Tibial artery (tissue), 4 donors: ENCODE results near the gene SERPINB11.

ENCODE experiments used
- DNase-seq, 2 donors: peaks; one replicate each; pipeline ENCODE4 v3.0.0-alpha.2; 2019
- H3K27ac ChIP-seq, 2 donors: fragments of 200-600 bp; sonication (generic) in 1 of 2; 1 replicate in 1 of 2; 2 replicates in 1 of 2; pipeline ENCODE4 v1.5.1; 2018 to 2019; ENCODE audit warnings: mild to moderate bottlenecking in 1 of 2
- H3K27me3 ChIP-seq, 2 donors: fragments of 200-600 bp; sonication (generic) in 1 of 2; one replicate each; pipeline versions ENCODE4 v1.5.1 to v1.6.0; 2016 to 2019
- H3K36me3 ChIP-seq, 3 donors: fragments of 200-600 bp; sonication (generic) in 2 of 3; one replicate each; pipeline ENCODE4 v1.5.1; 2016 to 2019; ENCODE audit warnings: mild to moderate bottlenecking in 2 of 3
- H3K4me1 ChIP-seq, 4 donors: fragments of 200-600 bp; sonication (generic) in 2 of 4; 1 replicate in 3 of 4; 2 replicates in 1 of 4; pipeline ENCODE4 v1.5.1; 2016 to 2019
- H3K4me3 ChIP-seq, 2 donors: fragments of 200-600 bp; sonication (generic) in 1 of 2; 1 replicate in 1 of 2; 2 replicates in 1 of 2; pipeline ENCODE4 v1.5.1; 2018 to 2019; ENCODE audit warnings: mild to moderate bottlenecking in 2 of 2
- H3K9me3 ChIP-seq, 3 donors: fragments of 200-600 bp; sonication (generic) in 1 of 3; one replicate each; pipeline ENCODE4 v1.5.1; 2016 to 2019
- CTCF ChIP-seq, 2 experiments: fragments of 200-600 bp in 1 of 2; fragments of 450-650 bp in 1 of 2; IDR thresholded peaks; one replicate each; pipeline ENCODE4 v1.5.1; 2017 to 2019; ENCODE audit warnings: antibody characterized with exemption in 2 of 2, mild to moderate bottlenecking in 1 of 2, moderate library complexity in 1 of 2
- intact Hi-C: fragments of 100-400 bp; cut with DNase I; formaldehyde crosslinking; loops from one replicate; pipeline ENCODE4 v1.15.0; 2023; ENCODE audit warnings: low total_unique reads

Gene SERPINB11

GRCh38 chr18:63705401-63705800, 2.6 kb downstream of the SERPINB11 start:
- H3K9me3 ChIP-seq = no peaks in the 10 kb centered on the region
- no peaks in the 10 kb centered on the region for H3K4me1 ChIP-seq
- no peaks in the 10 kb centered on the region for H3K27me3 ChIP-seq
- no peaks in the 10 kb centered on the region for H3K36me3 ChIP-seq
- no peak overlapping the region for H3K4me3 ChIP-seq
- no peak overlapping the region for H3K27ac ChIP-seq
- no peak for TF ChIP-seq CTCF (IDR thresholded peaks at IDR 0.05)
- DNase-seq = no peak
- intact Hi-C loops = no loop called here

DNA sequence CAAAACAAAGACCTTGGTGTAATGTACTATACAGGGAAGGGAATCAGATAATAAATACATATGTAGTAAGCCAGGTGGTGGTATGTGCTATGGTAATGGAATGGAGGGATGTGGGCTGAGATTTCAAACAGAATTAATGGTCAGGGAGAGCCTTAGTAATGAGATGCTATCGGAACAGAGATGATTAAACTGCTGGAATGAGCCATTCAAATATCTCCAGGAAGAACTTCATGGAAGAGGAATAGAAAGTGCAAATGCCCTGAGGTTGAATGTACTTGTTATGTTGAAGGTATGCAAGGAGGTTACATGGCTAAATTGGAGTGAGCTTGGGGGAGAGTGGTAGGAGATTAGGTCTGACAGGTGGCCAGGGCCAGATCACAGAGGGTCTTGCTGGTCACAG, 5.1 kb downstream of the SERPINB11 start:
- no peaks in the 10 kb centered on the region for H3K27me3 ChIP-seq
- H3K4me3 ChIP-seq = no peak overlapping the region
- H3K36me3 ChIP-seq = no peaks in the 10 kb centered on the region
- no peaks in the 10 kb centered on the region for H3K9me3 ChIP-seq
- no peak for TF ChIP-seq CTCF (IDR thresholded peaks at IDR 0.05)
- H3K4me1 ChIP-seq = no peaks in the 10 kb centered on the region
- no peak overlapping the region for H3K27ac ChIP-seq
- intact Hi-C loops = no loop called here
- no peak for DNase-seq

GRCh38 chr18:63708650-63709049, 5.9 kb downstream of the SERPINB11 start:
- DNase-seq = no peak

DNA sequence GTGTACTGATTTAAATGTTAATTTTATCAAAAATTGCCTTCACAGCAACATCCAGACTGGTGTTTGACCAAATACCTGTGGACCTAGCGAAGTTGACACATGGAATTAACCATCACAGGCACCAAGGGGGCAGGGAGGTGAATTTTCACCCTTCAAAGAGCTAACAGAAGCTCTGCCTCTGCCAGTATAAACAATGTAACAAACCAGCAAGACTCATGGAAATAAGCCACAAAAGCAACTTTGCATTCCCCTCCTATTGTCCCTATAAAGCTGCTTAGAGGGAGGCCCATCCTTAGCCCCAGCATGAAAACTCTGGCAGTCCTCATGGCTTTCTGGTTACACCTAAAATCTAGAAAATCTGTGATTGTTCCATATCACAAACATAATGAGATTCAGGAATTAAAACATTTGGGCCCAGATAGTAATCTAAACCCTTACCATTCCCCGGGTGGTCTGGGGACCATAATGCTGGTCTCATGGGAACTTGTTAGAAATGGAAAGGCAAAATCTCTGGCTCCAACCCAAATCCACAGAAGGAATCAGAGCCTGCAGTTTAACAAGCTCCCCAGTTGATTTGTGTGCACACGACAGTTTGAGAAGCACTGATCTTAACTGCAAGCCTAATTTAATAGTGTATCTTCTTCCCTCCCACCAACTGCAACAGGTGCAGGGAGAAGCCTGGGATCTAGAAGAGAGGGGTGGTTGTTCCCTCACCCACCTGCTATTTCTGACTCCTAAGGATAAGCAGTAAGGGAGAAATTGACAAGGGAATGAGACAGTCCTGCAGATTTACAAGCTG, 23.1 kb downstream of the SERPINB11 start:
- H3K4me1 ChIP-seq = no peaks in the 10 kb centered on the region
- H3K27ac ChIP-seq = no peak overlapping the region
- H3K4me3 ChIP-seq = no peak overlapping the region
- intact Hi-C loops = no loop called here
- TF ChIP-seq CTCF (IDR thresholded peaks at IDR 0.05) = no peak
- no peaks in the 10 kb centered on the region for H3K9me3 ChIP-seq
- DNase-seq = no peak
- H3K27me3 ChIP-seq = no peaks in the 10 kb centered on the region
- no peaks in the 10 kb centered on the region for H3K36me3 ChIP-seq

More at GRCh38 chr18:63708650-63709049, 5.9 kb downstream of the SERPINB11 start:
- intact Hi-C loops = no loop called here
- no peak for TF ChIP-seq CTCF (IDR thresholded peaks at IDR 0.05)
- Histone ChIP-seq H3K36me3 (no peaks in the 10 kb centered on the region), H3K27me3 (no peaks in the 10 kb centered on the region), H3K9me3 (peaks cover 0 to 2% (median 1%) of the 10 kb centered on the region in 3 donors), H3K4me3 (no peak overlapping the region), H3K4me1 (no peaks in the 10 kb centered on the region), H3K27ac (no peak overlapping the region)

DNA sequence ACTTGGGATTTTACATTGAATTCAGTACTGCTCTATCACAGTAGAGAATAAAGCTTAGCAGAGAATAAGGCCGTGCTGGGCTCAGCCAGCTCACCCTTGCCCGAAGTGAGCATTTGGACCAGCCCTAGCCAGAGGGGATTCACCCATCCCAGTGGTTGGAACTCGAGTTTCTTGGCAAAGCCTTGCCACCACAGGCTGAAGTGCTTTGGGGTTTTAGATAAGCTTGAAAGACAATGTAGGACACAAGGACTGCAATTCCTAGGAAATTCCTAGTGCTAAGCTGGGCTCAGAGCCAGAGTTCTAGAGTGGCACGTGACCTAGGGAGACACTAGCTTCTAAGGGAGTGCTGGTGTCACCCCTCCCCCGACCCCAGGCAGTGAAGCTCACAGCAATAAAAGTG, 28.0 kb downstream of the SERPINB11 start:
- Histone ChIP-seq H3K27me3 (no peaks in the 10 kb centered on the region), H3K4me1 (no peaks in the 10 kb centered on the region), H3K4me3 (no peak overlapping the region), H3K9me3 (no peaks in the 10 kb centered on the region), H3K27ac (no peak overlapping the region), H3K36me3 (no peaks in the 10 kb centered on the region)
- intact Hi-C loops = no loop called here
- no peak for DNase-seq
- TF ChIP-seq CTCF (IDR thresholded peaks at IDR 0.05) = no peak
